ENCODE measurements around the gene ARID5B.

GRCh38 chr10:61931620-61932332, 30.3 kb downstream of the ARID5B start:
- no peak for TF ChIP-seq TAF1 (IDR thresholded peaks at IDR 0.05; ENCODE audit: borderline replicate concordance, insufficient read depth, low read length)
- no peak for TF ChIP-seq POLR2AphosphoS5 (IDR thresholded peaks at IDR 0.05; ENCODE audit: low read depth, low read length)
- TF ChIP-seq REST (IDR thresholded peaks at IDR 0.05; ENCODE audit: insufficient read depth in 1 of 2, low read depth in 2 of 2, low read length in 2 of 2) = no peak
- TF ChIP-seq FOXP2 (optimal IDR thresholded peaks at IDR 0.05; ENCODE audit: borderline replicate concordance, extremely low read depth, extremely low read length, insufficient read depth) = no peak
- no peak for TF ChIP-seq SIN3A (IDR thresholded peaks at IDR 0.05; ENCODE audit: borderline replicate concordance, insufficient read depth, low read length)

All from PFSK-1 (cell line).